Fibroblast of mammary gland (primary cell): ENCODE measurements around the gene AGPS.

Source experiments
- DNase-seq: peaks from one replicate; pipeline ENCODE4 v3.0.0-alpha.2; 2010; ENCODE audit warnings: low read depth
- H3K4me3 ChIP-seq: 2 replicates; pipeline ENCODE4 v1.5.1; 2011; ENCODE audit warnings: low read depth, mild to moderate bottlenecking, low read length, moderate library complexity; ENCODE audit not compliant: control insufficient read depth
- TF ChIP-seq, protein P1 (sequence below): conservative IDR thresholded peaks from 2 replicates; pipeline ENCODE4 v1.5.1; 2011; ENCODE audit warnings: low read depth, low read length, inconsistent platforms; ENCODE audit not compliant: control insufficient read depth, insufficient read depth

AGPS gene

DNA sequence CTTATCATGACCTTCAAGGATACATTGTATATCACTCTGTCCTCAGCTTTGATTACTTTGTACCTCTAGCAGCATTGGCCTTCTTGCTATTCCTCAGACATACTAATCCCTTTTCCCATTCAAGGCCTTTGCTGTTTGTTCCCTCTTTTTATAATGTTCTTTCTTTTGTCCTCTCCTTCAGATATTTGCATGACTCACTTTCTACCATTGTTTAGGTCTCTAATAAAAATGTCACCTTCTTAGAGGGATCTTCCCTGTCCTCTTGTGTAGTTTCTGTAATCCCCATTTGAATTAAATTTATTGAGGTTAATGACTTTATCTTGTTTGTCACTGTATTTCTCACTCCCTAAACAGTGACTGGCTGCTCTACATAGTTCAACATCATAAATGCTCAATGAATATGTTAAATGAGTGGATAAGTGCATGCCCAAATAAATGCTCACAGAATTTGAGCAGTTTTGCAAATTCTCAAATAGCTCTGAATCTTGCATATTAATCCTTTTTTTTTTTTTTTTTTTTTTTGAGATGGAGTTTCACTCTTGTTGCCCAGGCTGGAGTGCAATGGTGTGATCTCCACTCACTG is 135.9 kb downstream of the AGPS start:
- TF ChIP-seq, protein P1, sequence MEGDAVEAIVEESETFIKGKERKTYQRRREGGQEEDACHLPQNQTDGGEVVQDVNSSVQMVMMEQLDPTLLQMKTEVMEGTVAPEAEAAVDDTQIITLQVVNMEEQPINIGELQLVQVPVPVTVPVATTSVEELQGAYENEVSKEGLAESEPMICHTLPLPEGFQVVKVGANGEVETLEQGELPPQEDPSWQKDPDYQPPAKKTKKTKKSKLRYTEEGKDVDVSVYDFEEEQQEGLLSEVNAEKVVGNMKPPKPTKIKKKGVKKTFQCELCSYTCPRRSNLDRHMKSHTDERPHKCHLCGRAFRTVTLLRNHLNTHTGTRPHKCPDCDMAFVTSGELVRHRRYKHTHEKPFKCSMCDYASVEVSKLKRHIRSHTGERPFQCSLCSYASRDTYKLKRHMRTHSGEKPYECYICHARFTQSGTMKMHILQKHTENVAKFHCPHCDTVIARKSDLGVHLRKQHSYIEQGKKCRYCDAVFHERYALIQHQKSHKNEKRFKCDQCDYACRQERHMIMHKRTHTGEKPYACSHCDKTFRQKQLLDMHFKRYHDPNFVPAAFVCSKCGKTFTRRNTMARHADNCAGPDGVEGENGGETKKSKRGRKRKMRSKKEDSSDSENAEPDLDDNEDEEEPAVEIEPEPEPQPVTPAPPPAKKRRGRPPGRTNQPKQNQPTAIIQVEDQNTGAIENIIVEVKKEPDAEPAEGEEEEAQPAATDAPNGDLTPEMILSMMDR, result no peak

DNA sequence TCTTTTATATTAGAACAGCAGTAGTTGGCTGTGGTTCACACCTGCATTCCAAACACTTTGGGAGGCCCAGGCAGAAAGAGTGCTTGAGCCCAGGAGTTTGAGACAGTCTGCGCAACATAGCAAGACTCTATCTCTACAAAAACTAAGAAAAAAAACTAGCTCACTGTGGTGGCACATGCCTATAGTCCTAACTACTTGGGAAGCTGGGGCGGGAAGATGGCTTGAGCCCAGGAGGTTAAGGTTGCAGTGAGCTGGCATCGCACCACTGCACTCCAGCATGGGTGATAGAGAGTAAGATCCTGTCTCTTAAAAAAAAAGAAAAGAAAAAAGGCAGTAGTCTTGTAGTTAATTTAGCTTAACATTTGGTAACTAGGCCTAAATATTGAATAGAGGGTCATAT is 136.6 kb downstream of the AGPS start:
- H3K4me3 ChIP-seq, result no peak overlapping the region
- no peak for DNase-seq
- TF ChIP-seq, protein P1, result no peak

More for the DNA sequence above, 135.9 kb downstream of the AGPS start:
- no peak overlapping the region for H3K4me3 ChIP-seq
- no peak for DNase-seq

DNA sequence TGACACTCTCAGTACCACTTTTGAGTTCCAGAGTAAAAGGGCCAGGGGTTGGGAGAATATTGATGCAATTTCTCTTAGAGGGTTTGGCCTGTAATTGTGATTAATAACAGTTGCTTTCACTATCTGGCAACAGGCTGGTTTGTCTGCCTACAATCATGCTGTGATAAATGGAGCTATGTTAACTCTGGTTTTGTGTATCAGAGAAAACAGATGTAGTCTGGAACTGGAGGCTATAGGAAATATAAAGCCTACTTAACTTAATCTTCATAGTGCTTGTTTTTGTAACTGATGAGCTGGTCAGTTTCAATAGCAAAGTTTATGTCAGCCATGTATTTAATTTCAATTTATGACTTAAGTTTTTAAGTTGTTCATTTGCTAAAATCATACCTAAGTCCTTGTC is 138.0 kb downstream of the AGPS start:
- TF ChIP-seq, protein P1, result no peak
- peak; percentile 14 for DNase-seq
- no peak overlapping the region for H3K4me3 ChIP-seq

DNA sequence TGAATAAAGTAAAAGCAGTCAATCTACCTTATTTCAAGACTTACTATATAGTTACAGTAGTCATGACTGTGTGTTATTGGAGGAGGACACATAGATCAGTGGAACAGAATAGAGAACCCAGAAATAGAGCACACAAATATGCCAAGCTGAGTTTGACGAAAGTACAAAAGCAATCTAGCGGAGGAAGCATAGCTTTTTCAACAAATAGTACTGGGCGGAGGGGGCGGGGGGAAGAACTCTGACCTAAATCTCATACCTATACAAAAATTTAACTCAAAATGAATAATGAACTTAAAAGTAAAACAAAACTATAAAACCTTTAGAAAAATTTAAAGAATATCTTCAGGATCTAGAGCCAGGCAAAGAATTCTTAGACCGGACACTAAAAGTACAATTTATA is 139.1 kb downstream of the AGPS start:
- no peak for DNase-seq
- TF ChIP-seq, protein P1, result no peak
- no peak overlapping the region for H3K4me3 ChIP-seq

DNA sequence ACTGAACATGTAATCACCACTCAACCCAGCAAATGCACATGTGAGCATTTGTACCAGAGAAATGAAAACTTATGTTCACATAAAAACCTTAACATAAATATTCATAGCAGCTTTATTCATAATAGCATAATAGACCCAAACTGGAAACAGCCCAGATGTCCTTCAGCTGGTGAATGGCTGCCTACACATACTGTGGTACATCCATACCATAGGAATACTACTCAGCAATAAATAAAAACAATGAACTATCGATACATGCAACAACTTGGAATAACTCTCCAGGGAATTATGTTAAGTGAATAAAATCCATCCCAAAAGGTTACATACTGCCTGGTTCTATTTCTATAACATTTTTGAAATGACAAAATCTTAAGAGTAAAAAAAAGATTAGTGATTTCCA is 140.0 kb downstream of the AGPS start:
- TF ChIP-seq, protein P1, result no peak
- H3K4me3 ChIP-seq, result no peak overlapping the region
- no peak for DNase-seq

DNA sequence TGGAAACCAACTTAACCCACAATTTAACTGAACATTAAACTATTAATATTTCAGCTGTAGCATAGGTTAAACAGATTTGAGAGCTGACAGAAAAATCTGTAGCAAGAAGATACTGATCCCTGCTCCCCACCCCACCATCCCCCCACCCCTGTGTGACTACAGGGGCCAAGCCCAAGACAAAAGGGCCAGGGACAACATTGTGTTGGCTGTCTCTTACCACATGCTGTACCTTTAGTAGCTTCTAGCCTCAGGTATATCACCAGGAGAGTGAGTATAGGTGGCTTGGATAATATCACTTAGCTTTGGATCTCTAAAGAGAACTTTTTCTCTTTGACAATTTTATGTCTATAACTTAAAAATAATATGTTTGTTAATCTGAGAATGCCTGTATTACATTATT is 140.7 kb downstream of the AGPS start:
- no peak for DNase-seq
- H3K4me3 ChIP-seq, result no peak overlapping the region
- TF ChIP-seq, protein P1, result no peak

DNA sequence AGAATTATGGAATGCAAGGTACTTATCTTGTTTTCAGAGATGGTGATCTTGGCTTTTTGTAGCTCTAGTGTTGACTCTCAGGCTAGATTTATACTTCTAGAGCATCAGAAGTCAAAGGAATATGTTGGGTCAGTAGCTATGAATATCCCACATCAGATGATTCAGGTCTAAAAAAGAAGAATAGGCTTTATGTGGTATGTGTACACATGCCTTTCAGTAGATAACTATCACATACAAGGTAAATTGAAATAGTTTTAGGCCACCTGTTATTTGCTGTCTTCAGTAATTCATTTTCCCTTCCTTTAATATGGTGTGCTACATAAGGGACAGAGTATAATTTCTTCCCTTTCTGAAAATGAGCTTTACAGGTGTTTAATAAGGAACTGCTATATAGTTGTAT is 142.4 kb downstream of the AGPS start:
- TF ChIP-seq, protein P1, result no peak
- no peak for DNase-seq
- H3K4me3 ChIP-seq, result no peak overlapping the region
